PC-9 (cell line): ENCODE results near the gene RPL19.

Source experiments
- EZH2 ChIP-seq: fragments of 200-600 bp; sonication (generic); IDR thresholded peaks from 2 replicates; pipeline ENCODE4 v1.8.0; 2017; ENCODE audit warnings: antibody characterized with exemption, low read depth
- TF ChIP-seq, protein P1 (sequence below): fragments of 200-600 bp; sonication (generic); conservative IDR thresholded peaks from 2 replicates; pipeline ENCODE4 v1.6.1; 2017; ENCODE audit warnings: mixed run types, antibody characterized with exemption, mild to moderate bottlenecking, moderate library complexity

DNA sequence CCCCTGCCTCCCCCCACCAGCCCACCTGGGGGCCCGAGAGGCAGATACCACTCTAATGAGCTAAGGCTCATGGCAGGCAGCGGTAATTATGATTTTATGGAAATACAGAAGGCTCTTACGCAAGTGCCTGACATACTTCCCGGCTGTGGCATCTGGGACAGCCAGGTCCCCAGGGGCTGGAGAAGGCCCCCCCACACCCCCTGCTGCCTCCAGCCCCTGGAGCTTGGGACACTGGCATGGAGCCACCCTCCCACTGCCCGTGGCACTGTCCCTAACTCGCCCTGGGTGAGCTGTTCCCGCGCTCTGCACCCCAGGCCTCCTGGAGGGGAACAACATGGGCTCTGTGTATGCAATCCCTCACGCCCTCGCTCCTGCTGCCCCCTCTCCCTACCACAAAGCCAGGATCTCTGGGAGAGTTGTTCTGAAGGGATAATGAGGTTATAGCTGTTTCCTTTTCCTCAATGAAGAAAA is 31.0 kb downstream of the RPL19 start:
- TF ChIP-seq, protein P1, sequence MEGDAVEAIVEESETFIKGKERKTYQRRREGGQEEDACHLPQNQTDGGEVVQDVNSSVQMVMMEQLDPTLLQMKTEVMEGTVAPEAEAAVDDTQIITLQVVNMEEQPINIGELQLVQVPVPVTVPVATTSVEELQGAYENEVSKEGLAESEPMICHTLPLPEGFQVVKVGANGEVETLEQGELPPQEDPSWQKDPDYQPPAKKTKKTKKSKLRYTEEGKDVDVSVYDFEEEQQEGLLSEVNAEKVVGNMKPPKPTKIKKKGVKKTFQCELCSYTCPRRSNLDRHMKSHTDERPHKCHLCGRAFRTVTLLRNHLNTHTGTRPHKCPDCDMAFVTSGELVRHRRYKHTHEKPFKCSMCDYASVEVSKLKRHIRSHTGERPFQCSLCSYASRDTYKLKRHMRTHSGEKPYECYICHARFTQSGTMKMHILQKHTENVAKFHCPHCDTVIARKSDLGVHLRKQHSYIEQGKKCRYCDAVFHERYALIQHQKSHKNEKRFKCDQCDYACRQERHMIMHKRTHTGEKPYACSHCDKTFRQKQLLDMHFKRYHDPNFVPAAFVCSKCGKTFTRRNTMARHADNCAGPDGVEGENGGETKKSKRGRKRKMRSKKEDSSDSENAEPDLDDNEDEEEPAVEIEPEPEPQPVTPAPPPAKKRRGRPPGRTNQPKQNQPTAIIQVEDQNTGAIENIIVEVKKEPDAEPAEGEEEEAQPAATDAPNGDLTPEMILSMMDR: no peak
- no peak for TF ChIP-seq EZH2
